Measurements from ENCODE around the gene FAM50A. TPM values are rescaled to one million over a fixed set of nuclear protein-coding genes. Genes with fewer than 3 reads are reported as not detected.

FAM50A gene
- total RNA-seq, 3 donors from 2014 or later (not counting 1 experiment from before 2014, with no cell fraction given): 48.9 to 63.2 (median 54.1) TPM

- Histone ChIP-seq H3K27me3 (ENCODE audit: control insufficient read depth, insufficient read depth, low read length) (no peaks in the 10 kb centered on the region), H3K4me3 (ENCODE audit: low read length) (peak within 1 kb of the TSS; percentile 49), H3K36me3 (ENCODE audit: control insufficient read depth, insufficient read depth, low read length) (peaks cover 17% of the 10 kb centered on the region), H3K4me1 (ENCODE audit: control insufficient read depth, insufficient read depth, low read length) (peaks cover 59% of the 10 kb centered on the region), H3K9me3 (ENCODE audit: control insufficient read depth, insufficient read depth, low read length) (no peaks in the 10 kb centered on the region), H3K27ac (ENCODE audit: low read length) (peak within 1 kb of the TSS; percentile 76)
- peak within 1 kb of the TSS; percentile 88 for H3K4me3 Mint-ChIP-seq
- peak; percentile 16 to 47 (median 30) for ATAC-seq
- no peaks in the 10 kb centered on the region for H3K27me3 Mint-ChIP-seq (ENCODE audit: low read depth in 2 of 2)
- no peaks in the 10 kb centered on the region for H3K9me3 Mint-ChIP-seq
- WGBS (ENCODE audit: insufficient coverage): under 1% methylated on average over 93 of the region's 95 CpGs
- intact Hi-C loops (cut with micrococcal nuclease): no loop called here
- H3K27ac Mint-ChIP-seq: peak within 1 kb of the TSS; percentile 70 to 73
- no peak for TF ChIP-seq CTCF (IDR thresholded peaks at IDR 0.05)
- DNase-seq: peak; percentile 44 to 74
- H3K36me3 Mint-ChIP-seq: no peaks in the 10 kb centered on the region
- H3K4me1 Mint-ChIP-seq: peaks cover 15 to 20% of the 10 kb centered on the region in 2 donors
These were observed 42.7 kb downstream of the FAM50A start, which contains the start of gene UBL4A for GRCh38 chrX:154486396-154487207. Gene UBL4A, minus strand, starts transcription at chrX:154486615. Its CDS starts 31 bp downstream, at chrX:154486584.

GRCh38 chrX:154487518-154488290 lies 43.8 kb downstream of the FAM50A start:
- peaks cover 15 to 20% of the 10 kb centered on the region in 2 donors for H3K4me1 Mint-ChIP-seq
- H3K4me3 Mint-ChIP-seq: peak overlapping the region; percentile 88
- no peaks in the 10 kb centered on the region for H3K27me3 Mint-ChIP-seq (ENCODE audit: low read depth in 2 of 2)
- intact Hi-C loops (cut with micrococcal nuclease): no loop called here
- ATAC-seq (no peak), DNase-seq (no peak)
- 98% methylated on average over 28 of the region's 28 CpGs for WGBS (ENCODE audit: insufficient coverage)
- H3K9me3 Mint-ChIP-seq: no peaks in the 10 kb centered on the region
- TF ChIP-seq CTCF (IDR thresholded peaks at IDR 0.05): no peak
- H3K27ac Mint-ChIP-seq: peak overlapping the region; percentile 54 to 73
- Histone ChIP-seq H3K4me1 (ENCODE audit: control insufficient read depth, insufficient read depth, low read length) (peaks cover 59% of the 10 kb centered on the region), H3K36me3 (ENCODE audit: control insufficient read depth, insufficient read depth, low read length) (peaks cover 17% of the 10 kb centered on the region), H3K4me3 (ENCODE audit: low read length) (no peak overlapping the region), H3K27me3 (ENCODE audit: control insufficient read depth, insufficient read depth, low read length) (no peaks in the 10 kb centered on the region), H3K9me3 (ENCODE audit: control insufficient read depth, insufficient read depth, low read length) (no peaks in the 10 kb centered on the region), H3K27ac (ENCODE audit: low read length) (peak overlapping the region; percentile 76)
- no peaks in the 10 kb centered on the region for H3K36me3 Mint-ChIP-seq

- intact Hi-C loops (cut with micrococcal nuclease): no loop called here
- peaks cover 15 to 17% of the 10 kb centered on the region in 2 donors for H3K4me1 Mint-ChIP-seq
- H3K27me3 Mint-ChIP-seq (ENCODE audit: low read depth in 2 of 2): no peaks in the 10 kb centered on the region
- no peak for ATAC-seq
- Histone ChIP-seq H3K9me3 (ENCODE audit: control insufficient read depth, insufficient read depth, low read length) (no peaks in the 10 kb centered on the region), H3K36me3 (ENCODE audit: control insufficient read depth, insufficient read depth, low read length) (peaks cover 17% of the 10 kb centered on the region), H3K27ac (ENCODE audit: low read length) (no peak overlapping the region), H3K4me3 (ENCODE audit: low read length) (no peak overlapping the region), H3K27me3 (ENCODE audit: control insufficient read depth, insufficient read depth, low read length) (no peaks in the 10 kb centered on the region), H3K4me1 (ENCODE audit: control insufficient read depth, insufficient read depth, low read length) (peaks cover 59% of the 10 kb centered on the region)
- 93% methylated on average over 20 of the region's 20 CpGs for WGBS (ENCODE audit: insufficient coverage)
- TF ChIP-seq CTCF (IDR thresholded peaks at IDR 0.05): no peak
- no peak for DNase-seq
- H3K4me3 Mint-ChIP-seq: peak overlapping the region; percentile 58
- no peaks in the 10 kb centered on the region for H3K36me3 Mint-ChIP-seq
- H3K9me3 Mint-ChIP-seq: no peaks in the 10 kb centered on the region
- peak overlapping the region; percentile 73 to 93 for H3K27ac Mint-ChIP-seq
These were observed 44.6 kb downstream of the FAM50A start for GRCh38 chrX:154488336-154489075.
